Neutrophil (primary cell): Measurements from ENCODE around the gene TBC1D4.

Experiments
- H3K27ac ChIP-seq: fragments of 200-600 bp; sonication (generic); 2 replicates; pipeline ENCODE4 v1.5.1; 2016; ENCODE audit warnings: mild to moderate bottlenecking, moderate library complexity
- H3K27me3 ChIP-seq: fragments of 200-600 bp; sonication (generic); 2 replicates; pipeline ENCODE4 v1.6.0; 2016; ENCODE audit warnings: mild to moderate bottlenecking
- H3K36me3 ChIP-seq: fragments of 200-600 bp; sonication (generic); 2 replicates; pipeline ENCODE4 v1.5.1; 2017
- H3K4me1 ChIP-seq, 2 experiments: fragments of 200-600 bp in 1 of 2; sonication (generic) in 1 of 2; 1 replicate in 1 of 2; 2 replicates in 1 of 2; pipeline versions ENCODE4 v1.5.1 to v1.6.1; 2013 to 2016; ENCODE audit warnings: low read depth in 1 of 2, low read length in 1 of 2, mild to moderate bottlenecking in 1 of 2, moderate library complexity in 1 of 2; ENCODE audit not compliant: control insufficient read depth in 1 of 2, insufficient read depth in 1 of 2
- H3K4me3 ChIP-seq, 2 experiments: fragments of 200-600 bp in 1 of 2; sonication (generic) in 1 of 2; 1 replicate in 1 of 2; 2 replicates in 1 of 2; pipeline ENCODE4 v1.5.1; 2013 to 2016; ENCODE audit warnings: low read depth in 1 of 2, low read length in 1 of 2, mild to moderate bottlenecking in 1 of 2, moderate library complexity in 1 of 2
- H3K9me3 ChIP-seq: fragments of 200-600 bp; sonication (generic); 2 replicates; pipeline ENCODE4 v1.5.1; 2016
- TF ChIP-seq, protein P1 (sequence below): fragments of 200-600 bp; sonication (generic); IDR thresholded peaks from 2 replicates; pipeline ENCODE4 v1.5.1; 2016; ENCODE audit warnings: antibody characterized with exemption

The TBC1D4 gene

DNA sequence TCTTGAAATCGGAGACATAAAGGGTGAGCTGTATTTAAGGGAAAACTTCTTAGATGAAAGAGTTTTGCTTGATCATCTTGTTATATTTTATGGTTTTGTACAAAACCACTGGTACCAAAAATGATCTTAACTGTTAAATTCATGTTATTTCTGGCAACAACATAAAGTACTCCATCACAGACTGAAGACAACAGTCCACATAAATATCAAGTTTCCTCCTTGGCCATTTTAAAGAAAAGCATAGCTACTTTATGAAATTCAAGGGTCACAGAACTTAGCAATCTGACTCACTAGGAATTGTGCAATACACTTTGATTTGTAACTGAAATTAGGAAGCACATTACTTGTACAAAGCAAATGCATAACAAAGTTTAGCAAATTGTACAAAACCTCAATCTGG, 66.3 kb downstream of the TBC1D4 start:
- Histone ChIP-seq H3K4me3 (no peak overlapping the region), H3K27me3 (no peaks in the 10 kb centered on the region), H3K9me3 (no peaks in the 10 kb centered on the region), H3K4me1 (peaks cover 3 to 4% of the 10 kb centered on the region in 2 experiments), H3K36me3 (no peaks in the 10 kb centered on the region), H3K27ac (no peak overlapping the region)
- TF ChIP-seq, protein P1, sequence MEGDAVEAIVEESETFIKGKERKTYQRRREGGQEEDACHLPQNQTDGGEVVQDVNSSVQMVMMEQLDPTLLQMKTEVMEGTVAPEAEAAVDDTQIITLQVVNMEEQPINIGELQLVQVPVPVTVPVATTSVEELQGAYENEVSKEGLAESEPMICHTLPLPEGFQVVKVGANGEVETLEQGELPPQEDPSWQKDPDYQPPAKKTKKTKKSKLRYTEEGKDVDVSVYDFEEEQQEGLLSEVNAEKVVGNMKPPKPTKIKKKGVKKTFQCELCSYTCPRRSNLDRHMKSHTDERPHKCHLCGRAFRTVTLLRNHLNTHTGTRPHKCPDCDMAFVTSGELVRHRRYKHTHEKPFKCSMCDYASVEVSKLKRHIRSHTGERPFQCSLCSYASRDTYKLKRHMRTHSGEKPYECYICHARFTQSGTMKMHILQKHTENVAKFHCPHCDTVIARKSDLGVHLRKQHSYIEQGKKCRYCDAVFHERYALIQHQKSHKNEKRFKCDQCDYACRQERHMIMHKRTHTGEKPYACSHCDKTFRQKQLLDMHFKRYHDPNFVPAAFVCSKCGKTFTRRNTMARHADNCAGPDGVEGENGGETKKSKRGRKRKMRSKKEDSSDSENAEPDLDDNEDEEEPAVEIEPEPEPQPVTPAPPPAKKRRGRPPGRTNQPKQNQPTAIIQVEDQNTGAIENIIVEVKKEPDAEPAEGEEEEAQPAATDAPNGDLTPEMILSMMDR, result no peak

DNA sequence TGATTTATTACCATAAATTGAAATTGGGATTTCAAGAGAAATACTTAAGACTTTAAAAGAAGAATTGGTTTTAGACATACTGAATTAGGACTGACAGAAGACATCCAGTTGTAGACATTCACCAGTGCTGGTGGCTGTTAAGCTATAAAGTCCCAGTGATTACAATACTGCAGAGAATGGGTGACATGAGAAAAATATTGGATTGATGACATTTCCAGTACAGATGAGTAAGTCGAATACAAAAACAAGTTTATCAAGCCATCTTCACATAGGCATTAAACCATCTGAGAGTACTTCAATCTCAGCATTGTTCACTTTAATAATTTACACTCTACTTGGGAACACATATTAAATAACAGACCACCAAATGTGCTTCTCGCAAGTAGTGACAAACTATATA, 66.8 kb downstream of the TBC1D4 start:
- H3K36me3 ChIP-seq, result no peaks in the 10 kb centered on the region
- H3K4me1 ChIP-seq, result peaks cover 3 to 4% of the 10 kb centered on the region in 2 experiments
- no peak overlapping the region for H3K27ac ChIP-seq
- TF ChIP-seq, protein P1, result no peak
- H3K4me3 ChIP-seq, result no peak overlapping the region
- H3K9me3 ChIP-seq, result no peaks in the 10 kb centered on the region
- no peaks in the 10 kb centered on the region for H3K27me3 ChIP-seq

DNA sequence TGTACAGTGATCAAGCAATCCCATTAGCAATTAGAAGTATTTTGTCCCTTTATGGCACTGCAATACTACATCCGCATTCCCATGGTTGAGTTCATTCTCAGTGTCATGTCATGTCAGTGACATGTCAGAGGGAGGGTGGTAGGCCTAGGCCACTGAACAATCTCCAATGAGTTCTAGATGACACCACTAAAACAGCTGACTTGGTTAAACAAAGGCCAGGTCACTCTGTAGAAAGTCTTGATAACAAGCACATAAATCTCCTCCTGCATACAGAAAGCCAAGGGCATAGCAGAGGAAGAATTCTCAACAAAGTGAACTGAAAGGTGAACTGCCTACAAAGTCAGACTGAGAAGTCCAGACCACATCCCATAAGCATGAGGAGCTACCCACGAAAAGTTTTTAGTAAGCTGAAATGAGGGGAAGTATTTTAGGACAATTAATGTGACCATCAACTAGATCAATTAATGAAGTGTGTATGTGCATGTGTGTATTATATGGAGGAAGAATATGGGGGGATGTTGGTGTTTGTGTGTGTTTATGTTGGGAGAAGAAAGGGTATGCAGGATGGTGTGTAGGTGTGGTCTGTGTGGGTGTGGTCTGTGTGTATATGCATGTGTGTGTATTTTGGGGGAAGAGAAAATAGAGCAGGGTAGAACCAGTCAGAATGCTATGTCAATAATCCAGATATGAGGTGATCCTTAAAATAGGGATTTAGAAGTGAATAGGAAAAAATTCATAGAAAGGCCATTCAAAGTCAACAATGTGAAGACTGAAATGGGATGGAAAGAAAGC, 67.7 kb downstream of the TBC1D4 start:
- Histone ChIP-seq H3K27ac (no peak overlapping the region), H3K4me1 (peaks cover 3 to 4% of the 10 kb centered on the region in 2 experiments), H3K36me3 (no peaks in the 10 kb centered on the region), H3K27me3 (no peaks in the 10 kb centered on the region), H3K4me3 (no peak overlapping the region), H3K9me3 (no peaks in the 10 kb centered on the region)
- TF ChIP-seq, protein P1, result no peak

DNA sequence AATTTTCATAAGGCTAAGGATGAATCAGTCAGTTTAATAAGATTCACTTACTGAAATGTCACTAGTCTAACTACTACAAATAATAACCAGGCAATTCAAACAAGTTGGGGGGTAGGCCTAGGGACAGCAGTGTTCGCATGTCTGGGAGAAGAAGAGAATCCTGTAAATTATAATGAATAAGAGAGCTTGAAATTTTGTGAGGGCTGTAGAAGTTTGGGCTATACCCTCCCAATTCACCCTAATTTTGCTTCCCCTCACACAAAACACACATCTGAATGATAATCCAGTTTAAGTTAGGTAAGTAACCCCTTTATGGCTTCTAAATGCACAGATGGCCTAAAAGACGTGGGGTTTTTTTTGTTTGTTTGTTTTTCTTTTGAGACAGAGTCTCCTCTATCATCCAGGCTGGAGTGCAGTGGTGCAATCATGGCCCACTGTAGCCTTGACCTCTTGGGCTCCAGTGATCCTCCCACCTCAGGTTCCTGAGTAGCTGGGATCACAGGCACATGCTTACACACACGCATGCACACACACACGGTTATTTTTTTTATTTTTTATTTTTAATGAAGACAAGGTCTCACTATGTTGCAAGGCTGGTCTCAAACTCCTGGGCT, 69.9 kb downstream of the TBC1D4 start:
- Histone ChIP-seq H3K4me1 (no peaks in the 10 kb centered on the region), H3K9me3 (no peaks in the 10 kb centered on the region), H3K36me3 (no peaks in the 10 kb centered on the region), H3K27ac (no peak overlapping the region), H3K27me3 (no peaks in the 10 kb centered on the region), H3K4me3 (no peak overlapping the region)
- TF ChIP-seq, protein P1, result no peak

DNA sequence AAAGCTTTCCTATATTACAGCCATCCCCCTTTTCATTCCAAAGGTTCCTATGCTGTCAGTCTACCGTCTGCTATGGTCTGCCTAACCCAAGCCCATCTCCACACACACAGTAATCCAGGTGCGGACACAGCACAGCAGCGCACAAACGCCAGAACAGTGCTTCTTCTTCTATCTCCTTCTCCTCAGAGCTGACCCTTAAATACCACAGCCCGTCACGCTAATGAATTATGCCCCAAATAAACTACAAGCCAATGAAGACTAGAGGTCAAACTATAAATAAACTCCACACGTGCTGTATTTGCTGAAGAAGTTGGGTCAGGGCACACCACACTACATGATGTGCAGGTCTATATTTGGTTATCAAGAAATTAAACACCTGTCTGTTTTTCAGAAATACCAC, 71.8 kb downstream of the TBC1D4 start:
- Histone ChIP-seq H3K27ac (no peak overlapping the region), H3K4me3 (no peak overlapping the region), H3K36me3 (no peaks in the 10 kb centered on the region), H3K27me3 (no peaks in the 10 kb centered on the region), H3K9me3 (no peaks in the 10 kb centered on the region), H3K4me1 (no peaks in the 10 kb centered on the region)
- TF ChIP-seq, protein P1, result no peak
